ENCODE data around the gene FAM13A. TPM values are rescaled to one million over a fixed set of nuclear protein-coding genes. Genes with fewer than 3 reads are reported as not detected.

Gene FAM13A
- total RNA-seq, 1 donor from 2014 or later: 16.9 TPM

DNA sequence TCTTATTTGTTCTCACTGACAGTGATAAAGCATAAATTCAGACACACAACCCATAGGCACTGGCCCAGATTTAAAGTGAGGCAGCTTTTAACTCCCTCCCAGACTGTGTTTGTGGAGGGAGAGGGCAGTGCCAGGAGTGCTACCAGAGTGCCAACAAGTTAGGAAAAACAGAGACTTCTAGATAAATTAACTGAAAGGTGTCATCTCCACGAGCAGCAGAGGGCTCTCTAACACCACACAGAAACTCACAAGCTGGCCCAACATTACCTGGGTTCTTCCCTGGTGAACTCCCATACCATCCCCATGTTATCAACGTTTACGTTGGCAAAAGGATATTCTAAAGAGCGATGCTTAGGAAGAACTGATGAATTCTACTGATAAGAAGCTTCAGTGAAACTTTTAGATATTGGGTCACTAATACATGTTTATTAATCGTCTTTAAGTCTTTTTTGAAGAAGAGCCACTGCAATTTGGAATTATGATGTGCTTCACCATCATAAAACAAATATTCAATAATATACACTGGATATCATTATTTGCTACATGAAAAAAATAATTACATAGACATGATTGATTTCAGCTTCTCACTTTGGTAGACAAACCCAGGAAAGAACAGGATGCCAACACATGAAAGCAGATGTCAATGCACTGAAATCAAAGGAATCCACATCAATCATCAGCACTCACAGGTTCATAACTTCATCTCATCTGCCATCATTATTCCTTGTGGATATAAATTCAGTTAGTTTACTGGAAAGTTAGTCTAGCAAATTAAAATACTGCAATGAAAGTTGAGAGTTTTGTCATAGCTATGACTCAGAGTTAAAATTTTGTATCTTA is 238.1 kb downstream of the FAM13A start:
- Histone ChIP-seq H3K36me3 (no peaks in the 10 kb centered on the region), H3K4me3 (peak overlapping the region; percentile 68), H3K27ac (replicated peaks) (peak overlapping the region; percentile 91), H3K27me3 (ENCODE audit: low read depth) (no peaks in the 10 kb centered on the region), H3K4me1 (peaks cover 83% of the 10 kb centered on the region), H3K9me3 (replicated peaks) (no peaks in the 10 kb centered on the region)
- no peak for DNase-seq
- intact Hi-C loops (cut with micrococcal nuclease): loop anchor here (2.0 to 10.0 kb wide), 2 partner anchors 114 to 206 kb away; no protein-coding TSS in a partner anchor
- peak; percentile 76 for TF ChIP-seq CTCF (IDR thresholded peaks at IDR 0.05; ENCODE audit: borderline replicate concordance)

GRCh38 chr4:88817740-88818139 is 239.2 kb downstream of the FAM13A start:
- H3K27me3 ChIP-seq (ENCODE audit: low read depth): no peaks in the 10 kb centered on the region
- no peaks in the 10 kb centered on the region for H3K36me3 ChIP-seq
- DNase-seq: no peak
- no peak for TF ChIP-seq CTCF (IDR thresholded peaks at IDR 0.05; ENCODE audit: borderline replicate concordance)
- intact Hi-C loops (cut with micrococcal nuclease): loop anchor here (2.0 to 10.0 kb wide), 2 partner anchors 113 to 207 kb away; no protein-coding TSS in a partner anchor
- H3K9me3 ChIP-seq (replicated peaks): no peaks in the 10 kb centered on the region
- no peak overlapping the region for H3K27ac ChIP-seq (replicated peaks)
- no peak overlapping the region for H3K4me3 ChIP-seq
- peaks cover 82% of the 10 kb centered on the region for H3K4me1 ChIP-seq

- Histone ChIP-seq H3K9me3 (replicated peaks) (no peaks in the 10 kb centered on the region), H3K4me1 (peaks cover 82% of the 10 kb centered on the region), H3K27me3 (ENCODE audit: low read depth) (no peaks in the 10 kb centered on the region), H3K36me3 (no peaks in the 10 kb centered on the region), H3K4me3 (no peak overlapping the region), H3K27ac (replicated peaks) (no peak overlapping the region)
- intact Hi-C loops (cut with micrococcal nuclease): loop anchor here (10.0 kb wide), 1 partner anchor 112 kb away; no protein-coding TSS in a partner anchor
- no peak for DNase-seq
- TF ChIP-seq CTCF (IDR thresholded peaks at IDR 0.05; ENCODE audit: borderline replicate concordance): no peak
Observed at GRCh38 chr4:88816360-88816759, 240.6 kb downstream of the FAM13A start.

DNA sequence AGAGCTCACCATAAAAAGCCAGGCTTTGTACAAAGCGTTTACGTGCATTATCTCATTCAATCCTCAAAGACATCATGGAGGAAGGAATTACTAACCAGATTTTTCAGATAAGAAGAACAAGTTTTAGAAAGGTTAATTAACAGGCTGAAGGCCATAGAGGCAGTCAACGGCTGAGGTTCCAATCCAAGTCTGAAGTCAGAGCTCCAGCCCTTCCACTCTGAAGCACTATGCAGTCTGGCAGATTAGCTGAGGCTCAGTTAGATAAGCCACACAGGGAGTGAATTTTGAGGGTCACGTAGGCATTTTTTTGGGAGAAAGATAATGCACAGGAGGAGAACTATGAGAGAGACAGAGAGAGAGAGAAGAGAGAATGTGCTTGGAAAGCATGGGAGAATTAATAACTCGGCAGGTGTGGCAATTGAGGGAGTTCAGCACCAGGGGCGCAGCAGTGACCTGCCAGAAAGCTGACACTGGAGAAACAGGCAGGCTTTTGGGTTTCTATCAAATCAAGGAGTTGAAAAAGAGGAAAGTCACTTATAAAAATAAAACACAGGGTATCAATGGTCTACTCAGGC is 242.9 kb downstream of the FAM13A start:
- H3K4me1 ChIP-seq: peaks cover 82% of the 10 kb centered on the region
- intact Hi-C loops (cut with micrococcal nuclease): loop anchor here (10.0 kb wide), 1 partner anchor 109 kb away; no protein-coding TSS in a partner anchor

More for the DNA sequence above, 242.9 kb downstream of the FAM13A start:
- no peaks in the 10 kb centered on the region for H3K9me3 ChIP-seq (replicated peaks)
- no peak overlapping the region for H3K4me3 ChIP-seq
- no peaks in the 10 kb centered on the region for H3K36me3 ChIP-seq
- DNase-seq: no peak
- TF ChIP-seq CTCF (IDR thresholded peaks at IDR 0.05; ENCODE audit: borderline replicate concordance): peak; percentile 41
- H3K27me3 ChIP-seq (ENCODE audit: low read depth): no peaks in the 10 kb centered on the region
- H3K27ac ChIP-seq (replicated peaks): no peak overlapping the region
